OCI-LY7 (cell line): Measurements from ENCODE around the gene SATB1. TPM values are rescaled to one million over a fixed set of nuclear protein-coding genes. Genes with fewer than 3 reads are reported as not detected.
A peak's percentile ranks its signal among the peaks of the same experiment; 100 is the strongest.

Source experiments
- BruUV-seq: library from RNA; stranded (reverse); fragments of 400-500 nt; replicated peaks from 2 replicates; lab custom pipeline; 2021; lab: Mats Ljungman, UMichigan
- CTCF ChIA-PET: fragments of 300-600 bp; sonication (Branson Sonifier 250); formaldehyde crosslinking; loops from one replicate; lab custom pipeline; 2022; ENCODE audit warnings: antibody characterized with exemption; ENCODE audit not compliant: unreplicated experiment; lab: Charles Lee
- POLR2A ChIA-PET: fragments of 300-600 bp; sonication (Branson Sonifier 250); formaldehyde crosslinking; loops from one replicate; lab custom pipeline; 2022; ENCODE audit warnings: antibody characterized with exemption; lab: Charles Lee
- DNase-seq: peaks from one replicate; pipeline ENCODE4 v3.0.0-alpha.2; 2015; ENCODE audit warnings: low spot score
- H2AFZ ChIP-seq: fragments of 200-600 bp; sonication (generic), shearing (Covaris generic); 2 replicates; pipeline ENCODE4 v1.6.1; 2014; ENCODE audit warnings: mild to moderate bottlenecking, antibody characterized with exemption, low read length, moderate library complexity
- H3K27ac ChIP-seq: fragments of 200-600 bp; sonication (generic); 2 replicates; pipeline ENCODE4 v1.5.1; 2014; ENCODE audit warnings: mixed run types, low read depth, mild to moderate bottlenecking, moderate library complexity, low read length, inconsistent platforms; ENCODE audit not compliant: poor library complexity, severe bottlenecking
- H3K36me3 ChIP-seq: fragments of 200-600 bp; sonication (generic); 2 replicates; pipeline ENCODE4 v1.6.1; 2014; ENCODE audit warnings: mild to moderate bottlenecking, antibody characterized with exemption, low read length, moderate library complexity, mixed read lengths; ENCODE audit not compliant: insufficient read depth
- H3K4me1 ChIP-seq: fragments of 200-600 bp; sonication (generic); 2 replicates; pipeline ENCODE4 v1.5.1; 2014; ENCODE audit warnings: mild to moderate bottlenecking, low read length; ENCODE audit not compliant: insufficient read depth, poor library complexity, severe bottlenecking
- H3K4me2 ChIP-seq: fragments of 200-600 bp; sonication (generic); 2 replicates; pipeline ENCODE4 v1.6.1; 2014; ENCODE audit warnings: mild to moderate bottlenecking, low read length
- H3K4me3 ChIP-seq: fragments of 200-600 bp; sonication (generic); 2 replicates; pipeline ENCODE4 v1.5.1; 2014; ENCODE audit warnings: mild to moderate bottlenecking, low read depth, low read length; ENCODE audit not compliant: poor library complexity, severe bottlenecking
- H3K79me2 ChIP-seq: fragments of 200-600 bp; sonication (generic); 2 replicates; pipeline ENCODE4 v1.6.1; 2016; ENCODE audit warnings: low read depth, mild to moderate bottlenecking, low read length, moderate library complexity, mixed read lengths; ENCODE audit not compliant: insufficient read depth
- H3K9me2 ChIP-seq: fragments of 200-600 bp; sonication (generic); 2 replicates; pipeline ENCODE4 v1.6.1; 2016; ENCODE audit warnings: mild to moderate bottlenecking, low read length, mixed read lengths; ENCODE audit not compliant: insufficient read depth
- H3K9me3 ChIP-seq: fragments of 200-600 bp; sonication (generic); 2 replicates; pipeline ENCODE4 v1.6.1; 2014; ENCODE audit warnings: mild to moderate bottlenecking, mixed run types, low read length, mixed read lengths
- H4K20me1 ChIP-seq: fragments of 200-600 bp; sonication (generic); 2 replicates; pipeline ENCODE4 v1.6.1; 2014; ENCODE audit warnings: mild to moderate bottlenecking, antibody characterized with exemption, low read length, moderate library complexity, mixed read lengths; ENCODE audit not compliant: insufficient read depth
- EZH2phosphoT487 ChIP-seq: fragments of 200-600 bp; sonication (generic); IDR thresholded peaks from 2 replicates; pipeline ENCODE4 v1.6.1; 2018; ENCODE audit warnings: low read depth, borderline replicate concordance, mild to moderate bottlenecking, mixed run types, antibody characterized with exemption, low read length, moderate library complexity, mixed read lengths
- intact Hi-C: fragments of 100-400 bp; cut with micrococcal nuclease; formaldehyde crosslinking; loops from one replicate; pipeline ENCODE4 v1.10.0; 2022; ENCODE audit not compliant: unreplicated experiment
- total RNA-seq, 2 experiments: library from RNA; depleted of rRNA in 1 of 2; stranded (reverse); fragments of >200 nt in 1 of 2; shearing (Covaris generic) in 1 of 2; gene quantifications; 2 replicates each; pipeline ENCODE4 v1.2.3, GENCODE V29; 2014 to 2022
- TF ChIP-seq, protein P1 (sequence below): fragments of 200-600 bp; sonication (generic); conservative IDR thresholded peaks from 2 replicates; pipeline ENCODE4 v1.5.1; 2014; ENCODE audit warnings: mild to moderate bottlenecking, antibody characterized with exemption, low read length, moderate library complexity, mixed read lengths

Gene SATB1
- total RNA-seq, 2 experiments from 2014 or later = 2.5 to 5.6 TPM

DNA sequence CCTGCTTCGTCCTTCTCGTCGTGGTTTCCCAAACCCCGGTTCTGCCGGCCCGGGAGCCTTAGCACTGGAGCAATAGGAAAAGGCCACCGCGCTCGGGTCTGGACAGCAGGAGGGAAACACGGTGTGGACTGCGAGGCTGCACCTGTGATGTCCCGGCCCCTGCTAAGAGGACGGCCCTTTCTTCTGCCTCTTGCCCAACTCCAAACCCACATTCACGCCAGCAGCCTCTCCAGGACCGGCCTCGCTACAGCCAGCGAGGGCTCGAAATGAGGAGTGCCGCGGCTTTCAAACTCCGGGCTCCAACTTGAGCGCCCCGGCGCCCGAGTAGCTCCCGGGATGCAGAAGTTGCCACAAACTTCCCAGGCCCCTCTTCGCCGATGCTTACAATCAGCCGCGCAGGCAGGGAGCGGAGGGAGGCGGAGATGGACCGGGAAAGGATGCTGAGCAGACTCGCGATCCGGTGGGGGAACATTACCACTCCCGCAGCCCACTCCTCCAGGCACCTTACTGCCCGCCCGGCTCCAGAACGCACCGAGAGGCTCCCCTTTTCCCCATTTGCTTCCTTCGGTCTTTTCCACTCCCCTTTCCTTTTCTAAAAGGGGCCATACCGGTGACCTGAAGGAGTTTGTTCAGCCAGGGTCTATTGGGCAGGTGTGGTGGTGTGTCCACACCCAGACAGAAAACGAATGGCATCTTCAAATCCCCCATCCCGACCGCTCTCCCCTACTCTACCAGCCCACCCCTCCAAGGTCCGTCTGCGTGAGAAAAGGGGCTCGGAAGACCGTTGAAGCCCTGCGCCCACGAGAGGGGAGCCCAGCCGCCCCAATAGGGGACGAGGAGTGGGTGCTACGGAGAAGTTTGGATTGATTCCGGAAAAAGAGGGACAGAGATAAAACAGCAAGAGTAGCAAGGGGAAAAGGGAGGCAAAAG lies 18.8 kb upstream of the SATB1 start:
- intact Hi-C loops = no loop called here
- TF ChIP-seq, protein P1, sequence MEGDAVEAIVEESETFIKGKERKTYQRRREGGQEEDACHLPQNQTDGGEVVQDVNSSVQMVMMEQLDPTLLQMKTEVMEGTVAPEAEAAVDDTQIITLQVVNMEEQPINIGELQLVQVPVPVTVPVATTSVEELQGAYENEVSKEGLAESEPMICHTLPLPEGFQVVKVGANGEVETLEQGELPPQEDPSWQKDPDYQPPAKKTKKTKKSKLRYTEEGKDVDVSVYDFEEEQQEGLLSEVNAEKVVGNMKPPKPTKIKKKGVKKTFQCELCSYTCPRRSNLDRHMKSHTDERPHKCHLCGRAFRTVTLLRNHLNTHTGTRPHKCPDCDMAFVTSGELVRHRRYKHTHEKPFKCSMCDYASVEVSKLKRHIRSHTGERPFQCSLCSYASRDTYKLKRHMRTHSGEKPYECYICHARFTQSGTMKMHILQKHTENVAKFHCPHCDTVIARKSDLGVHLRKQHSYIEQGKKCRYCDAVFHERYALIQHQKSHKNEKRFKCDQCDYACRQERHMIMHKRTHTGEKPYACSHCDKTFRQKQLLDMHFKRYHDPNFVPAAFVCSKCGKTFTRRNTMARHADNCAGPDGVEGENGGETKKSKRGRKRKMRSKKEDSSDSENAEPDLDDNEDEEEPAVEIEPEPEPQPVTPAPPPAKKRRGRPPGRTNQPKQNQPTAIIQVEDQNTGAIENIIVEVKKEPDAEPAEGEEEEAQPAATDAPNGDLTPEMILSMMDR = no peak
- TF ChIP-seq EZH2phosphoT487 = no peak
- peak overlapping the region; percentile 48; the same call in 1 of the 2 replicates for H3K4me2 ChIP-seq
- BruUV-seq = no TSS peak
- POLR2A ChIA-PET = no interaction called here
- no peak for DNase-seq
- no peaks in the 10 kb centered on the region for H3K79me2 ChIP-seq
- H3K9me2 ChIP-seq = no peaks in the 10 kb centered on the region
- H4K20me1 ChIP-seq = no peaks in the 10 kb centered on the region
- no peak overlapping the region for H2AFZ ChIP-seq
- H3K9me3 ChIP-seq = peaks cover 10% of the 10 kb centered on the region
- H3K4me1 ChIP-seq = peaks cover 36% of the 10 kb centered on the region
- CTCF ChIA-PET = no interaction called here
- H3K36me3 ChIP-seq = no peaks in the 10 kb centered on the region; the same call in 1 of the 2 replicates
- H3K27ac ChIP-seq = no peak overlapping the region
- peak overlapping the region; percentile 36 for H3K4me3 ChIP-seq

DNA sequence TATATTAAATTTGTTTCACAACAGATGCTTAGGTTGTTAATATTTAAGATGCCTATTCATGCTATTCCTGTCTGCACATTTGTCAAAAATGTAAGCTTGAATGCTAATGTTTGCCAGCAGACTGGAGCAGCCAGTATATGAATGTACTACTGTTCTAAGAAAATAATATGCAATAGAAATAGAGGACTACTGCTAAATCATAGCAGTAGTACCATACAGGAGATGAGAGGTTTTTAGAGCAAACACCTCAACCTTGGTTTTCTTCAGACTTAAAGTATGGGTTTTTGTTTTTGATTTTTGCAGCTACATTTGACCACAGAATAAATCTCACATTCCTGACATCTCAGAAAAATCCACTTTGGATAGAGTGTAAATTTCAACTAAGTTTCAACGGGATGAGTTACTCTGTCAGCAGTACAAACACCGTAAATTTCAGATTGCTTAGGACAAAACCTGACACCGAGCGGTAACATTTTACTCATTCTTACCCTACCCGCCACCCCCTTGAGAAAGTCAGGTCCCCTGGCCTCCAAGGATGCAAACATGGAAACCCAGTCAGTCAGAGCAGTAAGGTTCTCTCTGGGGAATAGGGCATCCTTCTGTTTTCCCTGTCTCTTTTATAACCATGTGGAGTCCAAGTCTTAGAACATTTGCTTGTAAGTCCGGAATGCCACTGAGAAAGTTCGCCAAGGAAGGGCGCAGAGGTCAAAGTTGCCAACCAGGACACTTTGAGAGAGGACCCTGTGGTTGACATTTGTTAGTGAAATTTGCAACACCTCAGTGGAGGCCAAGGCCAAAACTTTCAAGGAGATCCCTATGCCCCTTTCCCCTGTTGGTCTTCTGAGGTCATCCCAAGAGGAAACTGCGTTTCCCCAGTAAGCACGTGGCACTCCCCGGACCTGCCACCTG lies 17.9 kb upstream of the SATB1 start:
- intact Hi-C loops = no loop called here
- DNase-seq = no peak
- Histone ChIP-seq H3K9me2 (no peaks in the 10 kb centered on the region), H3K36me3 (no peaks in the 10 kb centered on the region), H2AFZ (no peak overlapping the region), H3K27ac (no peak overlapping the region), H3K4me3 (no peak overlapping the region), H3K79me2 (no peaks in the 10 kb centered on the region), H3K4me2 (peak overlapping the region; percentile 21; the same call in 1 of the 2 replicates), H4K20me1 (no peaks in the 10 kb centered on the region), H3K4me1 (peaks cover 45% of the 10 kb centered on the region), H3K9me3 (0 out of 2 replicates have a peak, but pooled peaks cover 6% of the 10 kb centered on the region)
- POLR2A ChIA-PET = no interaction called here
- BruUV-seq = no TSS peak
- CTCF ChIA-PET = no interaction called here
- TF ChIP-seq, protein P1 = no peak
- no peak for TF ChIP-seq EZH2phosphoT487
